ENCODE measurements around the gene HDAC9.

- TF ChIP-seq CTCF (IDR thresholded peaks at IDR 0.05) (no peak), POLR2A (IDR thresholded peaks at IDR 0.05) (no peak)
Observed at GRCh38 chr7:18597754-18598153, 102.2 kb downstream of the HDAC9 start.

Data from adrenal gland (tissue), 5 donors.